Dedifferentiated amniotic fluid mesenchymal stem cell (primary cell): ENCODE data around the gene CD81.
A peak's percentile ranks its signal among the peaks of the same experiment; 100 is the strongest.

Experiments
- DNase-seq: peaks from one replicate; pipeline ENCODE4 v3.0.0-alpha.2; 2016; ENCODE audit errors: extremely low spot score

Gene CD81

GRCh38 chr11:2375964-2376551 is 1.1 kb upstream of the CD81 start:
- no peak for DNase-seq

GRCh38 chr11:2377511-2378443 is 667 bp downstream of the CD81 start:
- peak; percentile 48 for DNase-seq

GRCh38 chr11:2378527-2379210 is 1.6 kb downstream of the CD81 start:
- DNase-seq = peak; percentile 50

- no peak for DNase-seq
Measured at GRCh38 chr11:2379466-2380174, 2.5 kb downstream of the CD81 start.

- DNase-seq = no peak
Measured at GRCh38 chr11:2380396-2380795, 3.3 kb downstream of the CD81 start.

GRCh38 chr11:2380807-2381350 is 3.8 kb downstream of the CD81 start:
- DNase-seq = no peak

- DNase-seq = no peak
Measured at GRCh38 chr11:2381494-2382128, 4.5 kb downstream of the CD81 start.

GRCh38 chr11:2382129-2382517 is 5.0 kb downstream of the CD81 start:
- DNase-seq = no peak

- DNase-seq = no peak
Measured at GRCh38 chr11:2382936-2383851, 6.1 kb downstream of the CD81 start.

- no peak for DNase-seq
Measured at GRCh38 chr11:2383852-2384804, 7.0 kb downstream of the CD81 start.

- DNase-seq = no peak
Measured at GRCh38 chr11:2385156-2386151, 8.3 kb downstream of the CD81 start.

- DNase-seq = no peak
Measured at GRCh38 chr11:2386591-2386990, 9.5 kb downstream of the CD81 start.

GRCh38 chr11:2387266-2387987 is 10.3 kb downstream of the CD81 start:
- no peak for DNase-seq

- no peak for DNase-seq
Measured at GRCh38 chr11:2388431-2389376, 11.6 kb downstream of the CD81 start.

- DNase-seq = no peak
Measured at GRCh38 chr11:2389377-2390026, 12.4 kb downstream of the CD81 start.
